ENCODE measurements around the gene TESPA1.

GRCh38 chr12:54996205-54996604 lies 11.6 kb upstream of the TESPA1 start:
- TF ChIP-seq CTCF (IDR thresholded peaks at IDR 0.05; ENCODE audit: poor library complexity) (no peak), EZH2 (IDR thresholded peaks at IDR 0.05; ENCODE audit: borderline replicate concordance) (no peak)

Data from hepatocyte (in vitro differentiated cells).